Measurements from ENCODE around the gene LRP4. TPM values are rescaled to one million over a fixed set of nuclear protein-coding genes. Genes with fewer than 3 reads are reported as not detected.

Gene LRP4
- total RNA-seq, 1 donor from 2014 or later: 49.3 TPM

GRCh38 chr11:46876471-46876870 is 41.9 kb downstream of the LRP4 start:
- Mint-ChIP-seq H3K4me1 (ENCODE audit: unreplicated experiment) (no peaks in the 10 kb centered on the region), H3K36me3 (ENCODE audit: unreplicated experiment) (peaks cover 42% of the 10 kb centered on the region), H3K4me3 (ENCODE audit: unreplicated experiment) (no peak overlapping the region), H3K9me3 (ENCODE audit: unreplicated experiment) (no peaks in the 10 kb centered on the region), H3K27ac (ENCODE audit: unreplicated experiment) (no peak overlapping the region), H3K27me3 (ENCODE audit: unreplicated experiment) (no peaks in the 10 kb centered on the region)
- DNase-seq (ENCODE audit: extremely low spot score, unreplicated experiment): no peak
- no peak for TF ChIP-seq CTCF (IDR thresholded peaks at IDR 0.05)

GRCh38 chr11:46874586-46874985 is 43.8 kb downstream of the LRP4 start:
- H3K4me3 Mint-ChIP-seq (ENCODE audit: unreplicated experiment): no peak overlapping the region
- no peaks in the 10 kb centered on the region for H3K9me3 Mint-ChIP-seq (ENCODE audit: unreplicated experiment)
- no peak for DNase-seq (ENCODE audit: extremely low spot score, unreplicated experiment)
- no peaks in the 10 kb centered on the region for H3K27me3 Mint-ChIP-seq (ENCODE audit: unreplicated experiment)
- H3K36me3 Mint-ChIP-seq (ENCODE audit: unreplicated experiment): peaks cover 48% of the 10 kb centered on the region
- no peaks in the 10 kb centered on the region for H3K4me1 Mint-ChIP-seq (ENCODE audit: unreplicated experiment)
- TF ChIP-seq CTCF (IDR thresholded peaks at IDR 0.05): no peak
- H3K27ac Mint-ChIP-seq (ENCODE audit: unreplicated experiment): no peak overlapping the region

GRCh38 chr11:46868912-46869311 is 49.4 kb downstream of the LRP4 start:
- no peak for DNase-seq (ENCODE audit: extremely low spot score, unreplicated experiment)
- TF ChIP-seq CTCF (IDR thresholded peaks at IDR 0.05): no peak
- Mint-ChIP-seq H3K4me3 (ENCODE audit: unreplicated experiment) (no peak overlapping the region), H3K4me1 (ENCODE audit: unreplicated experiment) (peaks cover 10% of the 10 kb centered on the region), H3K27me3 (ENCODE audit: unreplicated experiment) (no peaks in the 10 kb centered on the region), H3K27ac (ENCODE audit: unreplicated experiment) (no peak overlapping the region), H3K36me3 (ENCODE audit: unreplicated experiment) (peaks cover 43% of the 10 kb centered on the region), H3K9me3 (ENCODE audit: unreplicated experiment) (no peaks in the 10 kb centered on the region)

GRCh38 chr11:46865340-46865739 is 53.0 kb downstream of the LRP4 start:
- no peak for TF ChIP-seq CTCF (IDR thresholded peaks at IDR 0.05)
- DNase-seq (ENCODE audit: extremely low spot score, unreplicated experiment): no peak
- H3K4me1 Mint-ChIP-seq (ENCODE audit: unreplicated experiment): peaks cover 10% of the 10 kb centered on the region
- no peak overlapping the region for H3K27ac Mint-ChIP-seq (ENCODE audit: unreplicated experiment)
- no peaks in the 10 kb centered on the region for H3K27me3 Mint-ChIP-seq (ENCODE audit: unreplicated experiment)
- H3K36me3 Mint-ChIP-seq (ENCODE audit: unreplicated experiment): peaks cover 42% of the 10 kb centered on the region
- no peaks in the 10 kb centered on the region for H3K9me3 Mint-ChIP-seq (ENCODE audit: unreplicated experiment)
- H3K4me3 Mint-ChIP-seq (ENCODE audit: unreplicated experiment): no peak overlapping the region

GRCh38 chr11:46860218-46860617 is 58.1 kb downstream of the LRP4 start:
- no peaks in the 10 kb centered on the region for H3K9me3 Mint-ChIP-seq (ENCODE audit: unreplicated experiment)
- H3K4me1 Mint-ChIP-seq (ENCODE audit: unreplicated experiment): peaks cover 5% of the 10 kb centered on the region
- no peak for TF ChIP-seq CTCF (IDR thresholded peaks at IDR 0.05)
- H3K27ac Mint-ChIP-seq (ENCODE audit: unreplicated experiment): no peak overlapping the region
- H3K36me3 Mint-ChIP-seq (ENCODE audit: unreplicated experiment): peaks cover 44% of the 10 kb centered on the region
- H3K4me3 Mint-ChIP-seq (ENCODE audit: unreplicated experiment): no peak overlapping the region
- DNase-seq (ENCODE audit: extremely low spot score, unreplicated experiment): no peak
- no peaks in the 10 kb centered on the region for H3K27me3 Mint-ChIP-seq (ENCODE audit: unreplicated experiment)

Measured in osteocyte (in vitro differentiated cells).